Amniotic epithelial cell (primary cell): ENCODE results near the gene ABHD6.
A peak's percentile ranks its signal among the peaks of the same experiment; 100 is the strongest.
"Not testable (repeated sequence)": the region's sequence is repeated elsewhere in the genome, so short reads cannot be mapped to it uniquely, and the experiment has no call there.

Experiments used
- DNase-seq: peaks from one replicate; pipeline ENCODE4 v3.0.0-alpha.2; 2010; ENCODE audit warnings: low read depth

Gene ABHD6, protein sequence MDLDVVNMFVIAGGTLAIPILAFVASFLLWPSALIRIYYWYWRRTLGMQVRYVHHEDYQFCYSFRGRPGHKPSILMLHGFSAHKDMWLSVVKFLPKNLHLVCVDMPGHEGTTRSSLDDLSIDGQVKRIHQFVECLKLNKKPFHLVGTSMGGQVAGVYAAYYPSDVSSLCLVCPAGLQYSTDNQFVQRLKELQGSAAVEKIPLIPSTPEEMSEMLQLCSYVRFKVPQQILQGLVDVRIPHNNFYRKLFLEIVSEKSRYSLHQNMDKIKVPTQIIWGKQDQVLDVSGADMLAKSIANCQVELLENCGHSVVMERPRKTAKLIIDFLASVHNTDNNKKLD

DNA sequence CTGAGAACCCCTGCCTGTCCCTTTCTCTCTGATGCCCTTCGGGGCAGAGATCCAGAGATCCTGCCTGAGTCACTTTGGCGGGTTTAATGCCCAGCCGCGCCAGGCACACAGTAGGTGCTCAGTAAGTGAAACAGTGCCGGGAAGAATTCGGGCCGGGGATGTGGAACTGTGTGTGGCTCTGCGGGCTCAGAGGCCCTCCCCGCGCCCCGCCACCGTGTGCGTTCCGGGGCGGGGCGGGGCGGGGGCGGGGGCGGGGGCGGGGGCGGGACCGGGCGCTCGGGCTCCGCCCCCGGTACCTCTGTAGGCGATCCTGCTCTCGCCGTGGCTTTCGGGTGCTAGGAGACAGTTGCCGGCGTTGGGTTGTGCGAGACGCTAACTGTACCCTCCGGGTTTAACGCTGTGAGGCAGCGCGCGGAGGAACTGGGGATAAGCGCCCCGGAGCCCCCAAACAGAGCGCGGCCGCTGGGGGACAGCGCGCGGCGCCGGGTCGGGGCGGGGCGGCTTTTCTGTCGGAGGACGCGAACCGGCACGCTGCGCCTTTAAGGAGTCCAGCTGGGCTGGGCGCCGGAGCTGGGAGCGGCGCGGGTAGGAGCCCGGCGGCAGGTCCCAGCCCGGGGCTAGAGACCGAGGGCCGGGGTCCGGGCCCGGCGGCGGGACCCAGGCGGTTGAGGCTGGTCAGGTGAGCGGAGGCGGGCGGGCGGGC lies at the start of gene ABHD6:
Gene ABHD6 (plus strand): TSS at position 555 of the 703 bp plus-strand sequence. CDS start 18,795 bp downstream, outside the sequence.
- peak; percentile 47 for DNase-seq

DNA sequence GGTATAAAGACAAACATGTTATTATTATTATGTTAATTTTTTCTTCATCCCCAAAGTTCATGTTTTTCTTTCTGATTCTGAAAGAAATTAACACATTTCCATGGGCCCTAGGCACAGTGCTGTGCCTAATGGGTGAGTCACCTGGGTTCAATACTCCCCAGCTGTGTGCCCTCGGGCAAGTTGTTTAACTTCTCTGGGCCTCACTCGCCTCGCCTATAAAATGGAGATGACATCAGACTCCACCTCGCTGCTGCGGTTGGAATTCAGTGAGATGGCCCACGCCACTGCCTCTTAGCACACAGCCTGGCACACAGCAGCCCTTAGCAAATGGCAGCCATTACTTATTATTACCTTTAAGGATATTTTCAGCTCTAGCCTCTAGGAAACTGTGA lies 49.4 kb upstream of the ABHD6 start:
- no peak for DNase-seq

GRCh38 chr3:58188921-58189451 lies 48.6 kb upstream of the ABHD6 start:
- no peak for DNase-seq

- no peak for DNase-seq
Measured at GRCh38 chr3:58189691-58190090, 47.9 kb upstream of the ABHD6 start.

GRCh38 chr3:58190291-58190690 lies 47.3 kb upstream of the ABHD6 start:
- no peak for DNase-seq

GRCh38 chr3:58190882-58191281 lies 46.7 kb upstream of the ABHD6 start:
- no peak for DNase-seq

GRCh38 chr3:58191361-58191991 lies 46.1 kb upstream of the ABHD6 start:
- no peak for DNase-seq

DNA sequence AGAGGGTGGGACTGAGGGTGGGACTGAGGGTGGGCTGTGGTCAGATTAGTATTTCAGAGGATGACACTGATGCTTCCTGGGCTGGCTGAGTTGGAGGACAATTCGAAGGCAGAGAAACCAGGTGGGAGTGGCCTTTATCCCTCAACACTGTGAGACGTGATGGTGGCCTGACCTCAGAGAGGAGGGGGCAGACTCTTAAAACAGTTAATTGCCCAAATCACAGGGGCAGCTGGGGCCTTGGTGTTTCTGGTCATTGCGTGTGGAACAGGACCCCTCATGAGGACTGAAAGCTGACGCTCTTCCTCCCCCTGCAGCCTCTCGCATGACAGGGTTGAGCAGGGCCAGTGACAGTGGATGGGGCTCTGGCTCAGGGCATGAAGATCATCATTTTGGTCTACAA lies 45.5 kb upstream of the ABHD6 start:
- DNase-seq: no peak

GRCh38 chr3:58193682-58194407 lies 43.7 kb upstream of the ABHD6 start:
- DNase-seq: no peak

GRCh38 chr3:58197588-58197987 lies 40.0 kb upstream of the ABHD6 start:
- no peak for DNase-seq

DNA sequence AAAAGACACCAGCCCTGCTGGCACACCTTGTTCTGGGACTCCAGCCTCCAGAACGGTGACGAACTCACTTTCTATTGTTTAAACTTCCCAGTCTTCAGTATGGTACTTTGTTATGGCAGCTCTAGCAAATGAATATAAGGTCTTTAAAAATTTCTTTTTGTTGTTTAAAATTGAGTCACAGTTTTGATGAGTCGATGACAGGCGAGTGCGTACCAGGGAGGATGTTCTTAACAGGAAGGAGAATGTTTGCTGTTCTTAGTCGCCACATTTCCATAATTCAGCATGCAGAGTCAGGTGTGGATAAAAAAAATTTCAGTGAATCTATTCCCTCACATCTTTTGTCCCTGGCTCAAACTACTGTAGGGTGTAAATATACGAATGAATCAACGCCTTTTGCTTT lies 39.2 kb upstream of the ABHD6 start:
- DNase-seq: no peak

- no peak for DNase-seq
Measured at GRCh38 chr3:58198804-58199203, 38.8 kb upstream of the ABHD6 start.

DNA sequence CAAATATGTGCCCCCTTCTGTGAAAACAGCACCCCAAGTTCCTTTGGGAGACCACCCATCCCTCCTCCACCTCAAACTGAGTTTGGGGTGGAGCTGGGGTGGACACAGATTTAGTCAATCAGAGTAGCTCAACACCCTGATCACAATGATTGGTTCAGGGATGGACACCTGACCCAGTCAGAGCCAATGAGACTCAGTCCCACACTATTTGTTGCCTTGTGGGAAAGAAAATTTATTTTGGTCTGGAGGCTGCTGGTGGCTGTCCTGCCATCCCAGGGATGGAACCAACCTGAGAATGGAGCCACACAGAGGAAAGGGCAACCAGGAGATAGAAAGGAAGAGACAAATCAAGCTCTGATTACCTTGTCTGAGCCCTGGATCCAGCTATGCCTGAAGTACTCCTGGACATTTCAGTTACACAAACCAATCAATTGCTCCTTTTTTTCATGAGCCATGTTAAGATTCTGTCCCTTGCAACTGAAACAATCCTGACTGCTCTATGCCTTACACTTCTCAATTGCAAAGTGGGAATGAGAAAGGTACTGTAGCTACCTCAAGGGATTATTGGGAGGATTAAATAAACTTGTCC lies 37.4 kb upstream of the ABHD6 start:
- DNase-seq: no peak

- DNase-seq: no peak
Measured at GRCh38 chr3:58200846-58201355, 36.7 kb upstream of the ABHD6 start.

DNA sequence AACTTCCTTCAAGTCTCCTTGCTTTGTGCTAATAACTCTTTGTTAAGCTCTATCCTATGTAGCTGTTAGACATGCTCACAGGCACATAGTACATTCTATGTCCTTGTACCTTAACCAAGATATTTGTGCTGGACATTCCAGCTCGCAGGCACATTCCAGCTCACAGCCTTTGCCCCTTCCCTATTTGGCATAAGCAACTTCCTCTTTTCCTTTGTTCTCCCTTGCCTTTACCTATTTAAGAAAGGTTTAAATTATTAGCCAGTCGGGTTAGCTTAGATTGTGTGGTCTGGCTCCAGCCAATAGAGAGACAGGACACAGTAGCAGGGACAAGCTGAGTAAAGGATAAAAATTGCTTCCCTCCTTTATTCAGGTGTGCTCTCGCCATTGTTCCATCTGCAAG lies 36.1 kb upstream of the ABHD6 start:
- not testable (repeated sequence) for DNase-seq

GRCh38 chr3:58202917-58203360 lies 34.7 kb upstream of the ABHD6 start:
- DNase-seq: no peak

GRCh38 chr3:58203541-58203940 lies 34.1 kb upstream of the ABHD6 start:
- DNase-seq: no peak

DNA sequence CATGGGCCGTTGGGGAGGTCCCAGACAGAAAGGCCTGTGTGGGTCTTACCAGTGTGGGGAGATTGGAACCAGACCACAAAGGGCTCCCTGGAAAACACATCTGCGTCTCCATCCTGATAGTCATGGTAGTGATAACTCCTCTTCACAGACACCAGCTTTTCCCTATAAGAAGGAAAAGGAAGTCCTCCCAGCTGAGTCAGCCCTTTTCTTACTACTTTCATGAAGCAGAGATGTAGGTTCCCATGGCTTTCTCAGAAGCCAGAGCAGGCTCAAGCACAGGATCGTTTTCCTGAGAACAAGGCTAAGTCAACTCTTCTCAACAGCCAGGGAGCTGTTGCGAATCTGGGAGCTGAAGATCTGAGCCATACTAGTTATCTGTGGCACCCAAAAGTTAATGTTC lies 32.9 kb upstream of the ABHD6 start:
- DNase-seq: no peak

GRCh38 chr3:58205981-58206380 lies 31.6 kb upstream of the ABHD6 start:
- no peak for DNase-seq

GRCh38 chr3:58206406-58207011 lies 31.1 kb upstream of the ABHD6 start:
- DNase-seq: peak; percentile 37

GRCh38 chr3:58207954-58208353 lies 29.6 kb upstream of the ABHD6 start:
- no peak for DNase-seq
